H9 (cell line): ENCODE data around the gene ZDHHC9. TPM values are rescaled to one million over a fixed set of nuclear protein-coding genes. Genes with fewer than 3 reads are reported as not detected.
A peak's percentile ranks its signal among the peaks of the same experiment; 100 is the strongest.

ENCODE experiments used
- DNase-seq: peaks from one replicate; pipeline ENCODE4 v3.0.0-alpha.2; 2017
- H2AFZ ChIP-seq: one replicate; pipeline ENCODE4 v1.6.1; 2013; ENCODE audit warnings: mild to moderate bottlenecking, low read length, control low read depth, moderate library complexity
- H2AK5ac ChIP-seq: 2 replicates; pipeline ENCODE4 v1.6.1; 2013; ENCODE audit warnings: low read length, control low read depth, mixed read lengths; ENCODE audit not compliant: insufficient read length
- H2BK120ac ChIP-seq: one replicate; pipeline ENCODE4 v1.6.1; 2013; ENCODE audit warnings: low read depth, mild to moderate bottlenecking, low read length, control low read depth, inconsistent platforms; ENCODE audit not compliant: poor library complexity, severe bottlenecking
- H2BK12ac ChIP-seq: 2 replicates; pipeline ENCODE4 v1.6.1; 2013; ENCODE audit warnings: low read length, control low read depth, mixed read lengths, low read depth; ENCODE audit not compliant: insufficient read length
- H2BK15ac ChIP-seq: 2 replicates; pipeline ENCODE4 v1.6.1; 2013; ENCODE audit warnings: low read depth, low read length, control low read depth
- H2BK20ac ChIP-seq: one replicate; pipeline ENCODE4 v1.6.1; 2013; ENCODE audit warnings: low read depth, mild to moderate bottlenecking, low read length, control low read depth, inconsistent platforms; ENCODE audit not compliant: poor library complexity, severe bottlenecking
- H2BK5ac ChIP-seq: 2 replicates; pipeline ENCODE4 v1.6.1; 2013; ENCODE audit warnings: low read length, control low read depth, mixed read lengths; ENCODE audit not compliant: insufficient read length
- H3K14ac ChIP-seq: 2 replicates; pipeline ENCODE4 v1.6.1; 2013; ENCODE audit warnings: low read length, control low read depth; ENCODE audit not compliant: insufficient read depth
- H3K18ac ChIP-seq: 2 replicates; pipeline ENCODE4 v1.6.1; 2013; ENCODE audit warnings: low read depth, mild to moderate bottlenecking, mixed read lengths, low read length, control low read depth; ENCODE audit not compliant: insufficient read length
- H3K23ac ChIP-seq: 2 replicates; pipeline ENCODE4 v1.6.1; 2013; ENCODE audit warnings: low read length, control low read depth, mixed read lengths, low read depth; ENCODE audit not compliant: insufficient read length
- H3K23me2 ChIP-seq: 2 replicates; pipeline ENCODE4 v1.6.1; 2013; ENCODE audit warnings: low read depth, mild to moderate bottlenecking, mixed read lengths, low read length, control low read depth; ENCODE audit not compliant: insufficient read length, poor library complexity, severe bottlenecking
- H3K27ac ChIP-seq: 2 replicates; pipeline ENCODE4 v1.5.1; 2013; ENCODE audit warnings: low read length, control low read depth, mixed read lengths, low read depth; ENCODE audit not compliant: insufficient read length
- H3K27me3 ChIP-seq: 2 replicates; pipeline ENCODE4 v1.6.1; 2013; ENCODE audit warnings: low read length, control low read depth, inconsistent platforms; ENCODE audit not compliant: insufficient read depth
- H3K4ac ChIP-seq: 2 replicates; pipeline ENCODE4 v1.6.1; 2013; ENCODE audit warnings: low read depth, mild to moderate bottlenecking, control low read depth, inconsistent platforms, low read length, moderate library complexity
- H3K4me1 ChIP-seq: 2 replicates; pipeline ENCODE4 v1.6.1; 2013; ENCODE audit warnings: low read length, control low read depth, inconsistent platforms; ENCODE audit not compliant: insufficient read depth
- H3K4me2 ChIP-seq: 2 replicates; pipeline ENCODE4 v1.6.1; 2013; ENCODE audit warnings: low read length, control low read depth, mixed read lengths; ENCODE audit not compliant: insufficient read length, insufficient read depth
- H3K56ac ChIP-seq: 2 replicates; pipeline ENCODE4 v1.6.1; 2013; ENCODE audit warnings: low read depth, mild to moderate bottlenecking, mixed read lengths, low read length, control low read depth; ENCODE audit not compliant: insufficient read length
- H3K79me1 ChIP-seq: 2 replicates; pipeline ENCODE4 v1.6.1; 2013; ENCODE audit warnings: low read depth, mild to moderate bottlenecking, moderate library complexity, low read length, control low read depth, inconsistent platforms; ENCODE audit not compliant: insufficient read depth, poor library complexity, severe bottlenecking
- H3K79me2 ChIP-seq: 2 replicates; pipeline ENCODE4 v1.6.1; 2013; ENCODE audit warnings: low read length, control low read depth, inconsistent platforms; ENCODE audit not compliant: insufficient read depth
- H3K9ac ChIP-seq: 2 replicates; pipeline ENCODE4 v1.6.1; 2013; ENCODE audit warnings: low read length, control low read depth, mixed read lengths; ENCODE audit not compliant: insufficient read length; ENCODE audit errors: extremely low read depth
- H3K9me3 ChIP-seq: one replicate; pipeline ENCODE4 v1.6.1; 2013; ENCODE audit warnings: low read depth, low read length, inconsistent platforms; ENCODE audit not compliant: control insufficient read depth
- H3T11ph ChIP-seq: one replicate; pipeline ENCODE4 v1.6.1; 2013; ENCODE audit warnings: mild to moderate bottlenecking, low read length, control low read depth, inconsistent platforms
- H4K20me1 ChIP-seq: one replicate; pipeline ENCODE4 v1.6.1; 2013; ENCODE audit not compliant: control insufficient read depth, insufficient read length, insufficient read depth
- H4K5ac ChIP-seq: 2 replicates; pipeline ENCODE4 v1.6.1; 2013; ENCODE audit warnings: low read depth, mild to moderate bottlenecking, mixed read lengths, low read length, control low read depth; ENCODE audit not compliant: insufficient read length
- H4K8ac ChIP-seq: replicated peaks from 2 replicates; pipeline ENCODE4 v1.6.1; 2013; ENCODE audit warnings: low read length, control low read depth, mixed read lengths, low read depth; ENCODE audit not compliant: insufficient read length
- H4K91ac ChIP-seq: 2 replicates; pipeline ENCODE4 v1.6.1; 2013; ENCODE audit warnings: low read depth, mild to moderate bottlenecking, moderate library complexity, mixed read lengths, low read length, control low read depth; ENCODE audit not compliant: insufficient read length
- H3K27ac Mint-ChIP-seq, 3 experiments: 2 replicates in 2 of 3; 3 replicates in 1 of 3; pipeline ENCODE4 v1.8.0; 2020 to 2021; ENCODE audit warnings: mixed read lengths in 3 of 3, mild to moderate bottlenecking in 1 of 3, moderate library complexity in 1 of 3
- H3K27me3 Mint-ChIP-seq: 2 replicates; pipeline ENCODE4 v1.8.0; 2021; ENCODE audit warnings: low read depth, mild to moderate bottlenecking, moderate library complexity, mixed read lengths
- H3K36me3 Mint-ChIP-seq, 3 experiments: 2 replicates in 2 of 3; 3 replicates in 1 of 3; pipeline ENCODE4 v1.8.0; 2020 to 2021; ENCODE audit warnings: low read depth in 3 of 3, mixed read lengths in 3 of 3; ENCODE audit not compliant: insufficient read depth in 1 of 3
- H3K4me1 Mint-ChIP-seq, 2 experiments: 2 replicates each; pipeline ENCODE4 v1.8.0; 2020; ENCODE audit warnings: mixed read lengths in 2 of 2
- H3K4me3 Mint-ChIP-seq, 2 experiments: 2 replicates in 1 of 2; 3 replicates in 1 of 2; pipeline ENCODE4 v1.8.0; 2020 to 2021; ENCODE audit warnings: mild to moderate bottlenecking in 2 of 2, mixed read lengths in 2 of 2, moderate library complexity in 1 of 2
- H3K9me3 Mint-ChIP-seq, 2 experiments: 2 replicates in 1 of 2; 3 replicates in 1 of 2; pipeline ENCODE4 v1.8.0; 2020; ENCODE audit warnings: mild to moderate bottlenecking in 2 of 2, mixed read lengths in 2 of 2, moderate library complexity in 1 of 2
- WGBS: extraction: QIAGEN DNeasy Blood & Tissue Kit; methylation state at CpG from one replicate; pipeline ENCODE4 v1.1.7; 2013; ENCODE audit warnings: missing lambda C conversion rate, low lambda C conversion rate, mixed read lengths; ENCODE audit not compliant: insufficient read length; ENCODE audit errors: extremely low coverage; 5-methylcytosine and 5-hydroxymethylcytosine counted together
- total RNA-seq: library from RNA; stranded (reverse); gene quantifications from 2 replicates; pipeline ENCODE4 v1.2.1, GENCODE V29; 2021
- TF ChIP-seq, protein P1 (sequence below): fragments of 200-600 bp; sonication (generic); conservative IDR thresholded peaks from 3 replicates; pipeline ENCODE4 v1.8.0; 2021; ENCODE audit warnings: antibody characterized with exemption, mild to moderate bottlenecking

ZDHHC9 gene
- total RNA-seq, 1 experiment from 2014 or later: 21.0 TPM

DNA sequence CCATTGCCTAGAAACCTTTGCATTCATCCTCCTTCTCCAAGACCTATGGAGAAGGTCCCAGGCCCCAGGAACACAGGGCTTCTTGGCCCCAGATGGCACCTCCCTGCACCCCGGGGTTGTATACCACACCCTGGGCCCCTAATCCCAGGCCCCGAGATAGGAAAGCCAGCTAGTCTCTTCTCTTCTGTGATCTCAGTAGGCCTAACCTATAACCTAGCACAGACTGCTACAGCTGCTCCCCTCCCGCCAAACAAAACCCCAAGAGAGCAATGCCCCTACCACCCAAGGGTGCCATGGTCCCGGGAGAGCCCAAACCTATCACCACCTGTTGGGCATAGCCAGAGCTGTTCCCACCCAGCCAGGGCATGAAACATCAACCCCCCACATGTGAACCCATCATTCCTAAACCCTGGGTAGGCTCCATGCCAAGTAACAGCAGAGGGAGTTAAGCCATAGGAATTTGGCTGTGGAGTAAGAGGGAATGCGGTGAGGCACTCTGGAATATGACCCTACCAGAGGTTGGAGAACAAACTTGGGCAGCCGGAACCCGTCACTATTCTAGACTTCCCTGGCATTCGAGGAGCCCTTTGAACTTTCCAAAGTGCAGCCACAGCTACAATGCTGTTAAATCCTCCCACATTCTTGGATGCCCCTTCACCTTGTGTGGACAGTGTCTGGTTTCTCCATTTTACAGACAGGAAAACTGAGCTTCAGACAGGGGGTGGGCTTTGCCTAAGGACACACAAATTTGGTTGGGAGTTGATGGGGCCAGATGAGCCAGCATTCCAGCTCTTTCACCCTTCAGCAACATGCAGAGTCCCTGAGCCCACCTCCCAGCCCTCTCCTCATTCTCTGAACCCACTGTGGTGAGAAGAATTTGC, 74.9 kb downstream of the ZDHHC9 start:
- H3K4me2 ChIP-seq: no peak overlapping the region
- no peak overlapping the region for H3K56ac ChIP-seq
- H4K20me1 ChIP-seq: no peaks in the 10 kb centered on the region
- H2BK120ac ChIP-seq: no peak overlapping the region
- no CpG with 5 or more reads among the region's 8 CpGs for WGBS
- no peaks in the 10 kb centered on the region for H3K79me1 ChIP-seq
- no peak overlapping the region for H3K4ac ChIP-seq
- H3K18ac ChIP-seq: no peak overlapping the region
- Mint-ChIP-seq H3K27me3 (no peaks in the 10 kb centered on the region), H3K4me3 (no peak overlapping the region), H3K4me1 (peaks cover 6 to 7% of the 10 kb centered on the region in 2 experiments), H3K9me3 (peaks cover 0 to 63% of the 10 kb centered on the region in 2 experiments; a peak in 2 of 5 replicates), H3K27ac (peak overlapping the region in 1 of 3 experiments; percentile 87; a peak in 2 of 7 replicates), H3K36me3 (no peaks in the 10 kb centered on the region; a peak in 1 of 7 replicates)
- H3K23ac ChIP-seq: no peak overlapping the region
- H3K79me2 ChIP-seq: no peaks in the 10 kb centered on the region
- no peaks in the 10 kb centered on the region for H3K27me3 ChIP-seq
- no peak overlapping the region for H3K9ac ChIP-seq
- no peak for DNase-seq
- no peak overlapping the region for H4K8ac ChIP-seq
- H3T11ph ChIP-seq: no peak overlapping the region
- no peak overlapping the region for H3K27ac ChIP-seq
- no peak overlapping the region for H2AFZ ChIP-seq
- no peak overlapping the region for H2BK12ac ChIP-seq
- H3K23me2 ChIP-seq: no peaks in the 10 kb centered on the region
- H2BK20ac ChIP-seq: no peak overlapping the region
- H2BK15ac ChIP-seq: no peak overlapping the region
- H4K5ac ChIP-seq: no peak overlapping the region
- no peaks in the 10 kb centered on the region for H3K9me3 ChIP-seq
- no peak overlapping the region for H2BK5ac ChIP-seq
- H3K14ac ChIP-seq: no peak overlapping the region
- no peak overlapping the region for H2AK5ac ChIP-seq
- H4K91ac ChIP-seq: no peak overlapping the region
- TF ChIP-seq, protein P1, sequence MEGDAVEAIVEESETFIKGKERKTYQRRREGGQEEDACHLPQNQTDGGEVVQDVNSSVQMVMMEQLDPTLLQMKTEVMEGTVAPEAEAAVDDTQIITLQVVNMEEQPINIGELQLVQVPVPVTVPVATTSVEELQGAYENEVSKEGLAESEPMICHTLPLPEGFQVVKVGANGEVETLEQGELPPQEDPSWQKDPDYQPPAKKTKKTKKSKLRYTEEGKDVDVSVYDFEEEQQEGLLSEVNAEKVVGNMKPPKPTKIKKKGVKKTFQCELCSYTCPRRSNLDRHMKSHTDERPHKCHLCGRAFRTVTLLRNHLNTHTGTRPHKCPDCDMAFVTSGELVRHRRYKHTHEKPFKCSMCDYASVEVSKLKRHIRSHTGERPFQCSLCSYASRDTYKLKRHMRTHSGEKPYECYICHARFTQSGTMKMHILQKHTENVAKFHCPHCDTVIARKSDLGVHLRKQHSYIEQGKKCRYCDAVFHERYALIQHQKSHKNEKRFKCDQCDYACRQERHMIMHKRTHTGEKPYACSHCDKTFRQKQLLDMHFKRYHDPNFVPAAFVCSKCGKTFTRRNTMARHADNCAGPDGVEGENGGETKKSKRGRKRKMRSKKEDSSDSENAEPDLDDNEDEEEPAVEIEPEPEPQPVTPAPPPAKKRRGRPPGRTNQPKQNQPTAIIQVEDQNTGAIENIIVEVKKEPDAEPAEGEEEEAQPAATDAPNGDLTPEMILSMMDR: no peak
- H3K4me1 ChIP-seq: peaks cover 4% of the 10 kb centered on the region; the same call in 1 of the 2 replicates
